ENCODE measurements around the gene SOX10.

DNA sequence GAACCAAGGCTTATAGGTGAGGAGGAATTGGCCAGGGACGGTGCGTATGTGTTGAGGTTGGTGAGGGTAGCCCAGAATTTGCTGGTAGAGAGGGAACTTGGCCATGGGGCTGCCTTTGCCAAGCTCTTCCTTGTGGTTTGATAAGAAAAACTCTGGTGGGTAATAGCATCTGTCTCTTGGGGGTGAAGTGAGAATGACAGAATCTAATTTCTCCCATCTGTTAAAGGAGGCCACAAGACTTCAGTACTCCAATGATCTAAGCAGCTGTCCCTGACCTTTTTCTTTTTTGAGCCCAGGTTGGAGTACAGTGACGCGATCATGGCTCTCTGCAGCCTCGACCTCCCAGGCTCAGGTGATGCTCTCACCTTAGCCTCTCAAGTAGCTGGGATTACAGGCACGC is 36.9 kb upstream of the SOX10 start:
- TF ChIP-seq TAF1 (IDR thresholded peaks at IDR 0.05; ENCODE audit: borderline replicate concordance, insufficient read depth, low read length) (no peak), POLR2AphosphoS5 (IDR thresholded peaks at IDR 0.05; ENCODE audit: low read depth, low read length) (no peak)
- TF ChIP-seq, protein P1, sequence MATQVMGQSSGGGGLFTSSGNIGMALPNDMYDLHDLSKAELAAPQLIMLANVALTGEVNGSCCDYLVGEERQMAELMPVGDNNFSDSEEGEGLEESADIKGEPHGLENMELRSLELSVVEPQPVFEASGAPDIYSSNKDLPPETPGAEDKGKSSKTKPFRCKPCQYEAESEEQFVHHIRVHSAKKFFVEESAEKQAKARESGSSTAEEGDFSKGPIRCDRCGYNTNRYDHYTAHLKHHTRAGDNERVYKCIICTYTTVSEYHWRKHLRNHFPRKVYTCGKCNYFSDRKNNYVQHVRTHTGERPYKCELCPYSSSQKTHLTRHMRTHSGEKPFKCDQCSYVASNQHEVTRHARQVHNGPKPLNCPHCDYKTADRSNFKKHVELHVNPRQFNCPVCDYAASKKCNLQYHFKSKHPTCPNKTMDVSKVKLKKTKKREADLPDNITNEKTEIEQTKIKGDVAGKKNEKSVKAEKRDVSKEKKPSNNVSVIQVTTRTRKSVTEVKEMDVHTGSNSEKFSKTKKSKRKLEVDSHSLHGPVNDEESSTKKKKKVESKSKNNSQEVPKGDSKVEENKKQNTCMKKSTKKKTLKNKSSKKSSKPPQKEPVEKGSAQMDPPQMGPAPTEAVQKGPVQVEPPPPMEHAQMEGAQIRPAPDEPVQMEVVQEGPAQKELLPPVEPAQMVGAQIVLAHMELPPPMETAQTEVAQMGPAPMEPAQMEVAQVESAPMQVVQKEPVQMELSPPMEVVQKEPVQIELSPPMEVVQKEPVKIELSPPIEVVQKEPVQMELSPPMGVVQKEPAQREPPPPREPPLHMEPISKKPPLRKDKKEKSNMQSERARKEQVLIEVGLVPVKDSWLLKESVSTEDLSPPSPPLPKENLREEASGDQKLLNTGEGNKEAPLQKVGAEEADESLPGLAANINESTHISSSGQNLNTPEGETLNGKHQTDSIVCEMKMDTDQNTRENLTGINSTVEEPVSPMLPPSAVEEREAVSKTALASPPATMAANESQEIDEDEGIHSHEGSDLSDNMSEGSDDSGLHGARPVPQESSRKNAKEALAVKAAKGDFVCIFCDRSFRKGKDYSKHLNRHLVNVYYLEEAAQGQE (IDR thresholded peaks at IDR 0.05; ENCODE audit: insufficient read depth in 1 of 2, low read depth in 2 of 2, low read length in 2 of 2): no peak
